ENCODE results near the gene COBLL1.
A peak's percentile ranks its signal among the peaks of the same experiment; 100 is the strongest.

The COBLL1 gene

GRCh38 chr2:164770421-164770916 lies 71.2 kb downstream of the COBLL1 start:
- H3K27ac ChIP-seq: no peak overlapping the region
- no peak for TF ChIP-seq CTCF (conservative IDR thresholded peaks at IDR 0.05)
- no peak for TF ChIP-seq ZFX (IDR thresholded peaks at IDR 0.05)

GRCh38 chr2:164766954-164767320 lies 74.7 kb downstream of the COBLL1 start:
- no peak for TF ChIP-seq ZFX (IDR thresholded peaks at IDR 0.05)
- no peak for TF ChIP-seq CTCF (conservative IDR thresholded peaks at IDR 0.05)
- H3K27ac ChIP-seq: no peak overlapping the region

- TF ChIP-seq ZFX (IDR thresholded peaks at IDR 0.05) (no peak), CTCF (conservative IDR thresholded peaks at IDR 0.05) (no peak)
- no peak overlapping the region for H3K27ac ChIP-seq
Observed at GRCh38 chr2:164766216-164766953, 75.2 kb downstream of the COBLL1 start.

GRCh38 chr2:164764996-164765395 lies 76.6 kb downstream of the COBLL1 start:
- no peak for TF ChIP-seq ZFX (IDR thresholded peaks at IDR 0.05)
- TF ChIP-seq CTCF (conservative IDR thresholded peaks at IDR 0.05): no peak
- H3K27ac ChIP-seq: no peak overlapping the region

- no peak overlapping the region for H3K27ac ChIP-seq
- TF ChIP-seq CTCF (conservative IDR thresholded peaks at IDR 0.05) (no peak), ZFX (IDR thresholded peaks at IDR 0.05) (no peak)
Observed at GRCh38 chr2:164764474-164764873, 77.1 kb downstream of the COBLL1 start.

GRCh38 chr2:164763431-164763830 lies 78.2 kb downstream of the COBLL1 start:
- no peak for TF ChIP-seq CTCF (conservative IDR thresholded peaks at IDR 0.05)
- no peak for TF ChIP-seq ZFX (IDR thresholded peaks at IDR 0.05)
- H3K27ac ChIP-seq: no peak overlapping the region

- no peak overlapping the region for H3K27ac ChIP-seq
- TF ChIP-seq CTCF (conservative IDR thresholded peaks at IDR 0.05): no peak
- no peak for TF ChIP-seq ZFX (IDR thresholded peaks at IDR 0.05)
Observed at GRCh38 chr2:164761737-164762460, 79.7 kb downstream of the COBLL1 start.

- H3K27ac ChIP-seq: peak overlapping the region; percentile 23; the same call in 1 of the 2 replicates
Observed at GRCh38 chr2:164761201-164761600, 80.4 kb downstream of the COBLL1 start.

Data from C4-2B (cell line).